Right renal cortex interstitium (tissue), 3 donors: Measurements from ENCODE around the gene SSR3. TPM values are rescaled to one million over a fixed set of nuclear protein-coding genes. Genes with fewer than 3 reads are reported as not detected.
A peak's percentile ranks its signal among the peaks of the same experiment; 100 is the strongest.

Experiments used
- DNase-seq, 3 donors: peaks; one replicate each; pipeline ENCODE4 v3.0.0-alpha.2; 2013; ENCODE audit warnings: low read depth in 3 of 3, low spot score in 2 of 3
- polyA plus RNA-seq, 3 donors: library from polyadenylated mRNA; unstranded; fragments of 120-200 nt; gene quantifications; one replicate each; pipeline ENCODE4 v1.2.1, GENCODE V29; 2013; ENCODE audit not compliant: insufficient read length in 3 of 3

The SSR3 gene
- polyA plus RNA-seq, 3 donors, result 160 to 171 (median 160) TPM

DNA sequence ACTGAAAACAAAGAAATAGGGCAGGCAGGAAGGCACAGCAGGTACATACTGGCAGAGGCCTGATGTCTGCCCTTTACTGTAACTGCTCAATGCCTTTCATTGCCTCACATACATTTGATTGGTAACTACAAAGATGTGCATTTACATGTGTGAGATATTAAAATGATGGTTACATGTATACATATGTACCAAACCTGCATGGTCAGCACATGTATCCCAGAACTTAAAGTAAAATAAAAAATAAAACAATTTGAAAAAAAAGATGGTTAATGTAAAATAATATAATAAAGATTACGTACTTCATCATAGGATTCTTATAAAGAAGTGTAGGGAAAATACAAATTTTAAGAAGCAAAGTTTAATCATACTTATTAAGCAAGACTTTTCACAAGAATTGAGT is 15.1 kb downstream of the SSR3 start:
- no peak for DNase-seq

DNA sequence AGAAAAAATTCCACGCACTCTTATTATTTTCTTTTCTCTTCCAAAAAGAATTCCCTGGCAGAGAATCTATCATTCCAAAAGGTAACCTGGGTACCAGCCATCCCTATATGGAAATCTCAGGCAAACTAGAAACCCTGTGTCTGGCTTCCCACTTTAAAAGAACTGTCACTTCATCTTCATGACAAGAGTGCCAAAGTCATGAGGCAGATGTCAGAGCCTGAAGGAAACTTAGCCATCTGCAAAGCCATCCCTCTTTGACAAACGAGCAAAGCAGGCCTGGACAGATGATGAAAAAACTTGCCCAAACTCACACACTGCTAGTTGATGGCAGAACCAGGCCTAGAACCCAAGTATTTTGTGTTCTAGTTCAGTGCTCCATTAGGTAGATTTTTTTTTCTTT is 15.9 kb downstream of the SSR3 start:
- no peak for DNase-seq

DNA sequence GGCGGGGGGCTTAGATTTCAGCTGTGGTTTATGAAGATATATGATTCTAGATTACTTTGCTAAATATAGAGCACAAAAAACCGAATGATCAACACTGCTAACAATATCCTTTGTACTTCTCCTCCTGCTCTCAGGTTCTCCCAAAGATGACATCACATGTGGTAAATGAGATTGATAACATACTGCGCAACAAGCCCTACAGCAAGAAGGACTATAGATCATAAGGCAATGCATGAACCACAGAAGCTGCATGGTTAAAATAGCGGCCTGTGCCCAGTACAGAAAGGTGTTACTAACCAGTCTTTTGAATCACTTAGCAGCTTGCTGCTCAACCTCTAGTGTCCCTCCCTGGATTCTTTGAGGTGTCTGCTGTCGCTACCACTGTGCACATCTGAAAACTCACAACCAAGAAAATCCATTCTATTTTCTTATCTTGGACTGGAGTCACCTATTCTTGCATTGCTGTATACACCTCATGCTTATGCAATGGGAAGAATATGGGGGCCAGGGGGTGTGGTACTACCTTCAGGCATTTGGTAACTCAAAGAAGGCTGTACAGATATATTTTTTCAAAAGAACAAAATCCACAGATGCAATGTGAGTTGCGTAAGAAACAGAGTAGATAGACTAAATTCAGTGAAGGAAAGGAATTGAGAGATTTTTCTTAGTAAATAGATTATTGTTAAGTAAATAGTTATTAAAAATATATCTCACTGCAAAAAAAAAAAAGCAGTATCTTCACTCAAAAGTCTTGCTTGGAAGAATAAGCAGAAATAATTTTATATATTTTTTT is 18.2 kb downstream of the SSR3 start:
- DNase-seq, result no peak

DNA sequence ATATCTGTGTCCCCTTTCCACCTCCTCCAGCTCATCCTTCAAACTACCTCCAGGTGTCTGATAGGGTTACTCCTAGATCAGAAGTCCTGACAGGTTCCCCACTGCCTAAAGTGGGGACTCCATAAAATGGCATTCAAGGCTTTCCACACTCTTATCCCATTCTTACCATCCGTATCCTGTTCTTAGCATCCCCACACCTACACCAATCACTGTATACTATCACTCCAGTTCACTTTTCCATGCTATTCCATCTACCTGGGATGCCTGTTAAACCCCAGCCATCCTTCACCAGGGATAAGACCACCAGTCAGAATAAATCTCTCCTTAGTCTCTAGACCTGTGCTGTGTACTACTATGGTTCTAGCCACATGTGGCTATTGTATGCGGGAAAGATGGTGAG is 19.1 kb downstream of the SSR3 start:
- no peak for DNase-seq

DNA sequence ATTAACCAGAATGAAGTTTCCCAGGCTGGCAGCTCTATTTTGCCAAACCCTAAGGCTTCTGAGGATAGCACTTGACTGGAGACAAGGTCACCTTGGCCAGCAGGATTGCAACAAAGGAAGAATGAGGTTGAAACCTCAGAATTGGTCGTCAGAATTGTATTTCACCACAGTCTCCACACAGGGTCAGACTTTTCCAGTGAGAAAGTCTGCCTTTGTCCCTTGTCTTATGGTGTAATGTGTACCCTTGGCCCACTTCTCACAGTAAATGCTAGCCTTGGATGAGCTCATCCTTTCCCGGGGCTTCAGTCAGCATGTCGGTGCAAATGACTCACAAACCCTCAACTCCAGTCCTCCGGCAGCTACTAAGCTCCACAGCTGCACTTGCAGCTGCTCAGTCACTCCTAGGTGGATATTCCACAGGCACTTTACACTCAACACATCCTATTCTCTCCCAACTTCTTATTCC is 19.7 kb downstream of the SSR3 start:
- DNase-seq, result peak in 2 of 3 donors; percentile 27 to 47

DNA sequence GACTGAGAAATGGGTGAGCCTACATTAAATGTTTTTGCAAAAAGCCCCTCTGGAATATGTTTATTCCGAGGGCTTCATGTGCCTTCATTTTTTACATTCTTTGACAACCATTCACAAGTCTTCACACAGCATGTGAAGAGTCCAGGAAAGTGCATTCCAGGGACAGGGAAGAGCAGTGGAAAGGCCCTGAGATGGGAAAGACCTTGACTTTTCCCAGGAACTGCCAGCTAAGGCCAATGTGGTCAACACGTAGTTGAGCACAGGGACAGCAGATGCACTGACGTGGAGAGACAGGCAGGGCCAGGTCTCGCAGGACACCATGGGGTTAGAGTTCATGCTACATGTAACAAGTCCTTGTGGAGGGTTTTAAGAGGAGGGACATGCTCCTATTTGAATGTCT is 21.7 kb downstream of the SSR3 start:
- DNase-seq, result no peak

DNA sequence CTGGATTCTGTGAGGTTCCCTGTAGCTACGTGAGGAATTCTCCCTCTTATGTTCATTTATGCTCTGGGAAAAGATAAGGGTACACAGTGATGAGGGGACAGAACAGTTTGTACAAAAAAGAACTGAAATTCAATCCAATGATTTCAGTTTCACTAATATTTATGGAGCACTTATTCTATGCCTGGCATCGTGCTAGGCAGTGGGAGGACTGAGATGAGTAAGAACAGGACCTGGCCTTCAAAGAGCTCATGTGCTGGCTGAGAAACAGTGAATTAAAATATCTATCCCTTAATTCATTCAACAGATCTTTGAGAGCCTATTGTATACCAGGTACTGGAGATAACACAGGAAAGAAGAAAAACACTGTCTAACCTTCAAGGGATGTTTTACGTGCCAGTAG is 22.2 kb downstream of the SSR3 start:
- no peak for DNase-seq

DNA sequence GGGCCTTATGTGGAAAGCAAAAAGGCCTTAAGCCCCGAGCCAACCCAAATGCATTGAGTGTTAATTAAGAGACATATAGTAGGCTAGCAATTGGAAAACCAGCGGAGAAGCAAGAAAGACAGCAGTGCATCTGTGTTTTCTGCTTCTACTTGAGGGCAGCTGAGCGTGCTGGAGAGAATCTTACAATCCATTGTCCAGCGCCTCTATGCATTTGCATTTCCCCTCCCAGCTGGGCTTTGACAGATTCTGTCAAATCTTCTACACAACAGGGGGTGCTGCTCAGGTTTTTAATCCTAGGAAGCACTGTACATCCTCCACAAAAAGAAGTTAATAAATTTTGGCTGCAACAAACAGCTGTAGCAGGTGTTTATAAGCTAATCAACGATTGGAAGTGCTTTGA is 23.9 kb downstream of the SSR3 start:
- DNase-seq, result no peak

DNA sequence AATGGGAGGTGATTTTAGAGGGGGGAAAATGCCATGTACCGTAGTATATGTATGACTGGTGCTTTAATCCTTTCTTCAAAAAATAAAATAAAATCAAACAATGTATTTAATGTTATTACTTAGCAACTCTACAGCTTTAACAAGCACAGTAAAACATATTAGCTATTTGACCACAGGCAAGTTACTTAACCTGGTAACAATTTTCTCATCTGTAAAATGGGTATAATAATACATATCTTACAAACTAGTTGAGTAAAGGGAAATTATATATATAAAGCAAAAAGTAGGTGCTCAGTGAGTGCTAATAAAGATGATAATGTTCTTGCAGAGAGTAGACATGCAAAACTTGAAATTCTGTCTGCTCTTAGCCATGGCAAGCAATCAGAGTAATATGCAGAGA is 27.9 kb downstream of the SSR3 start:
- no peak for DNase-seq

DNA sequence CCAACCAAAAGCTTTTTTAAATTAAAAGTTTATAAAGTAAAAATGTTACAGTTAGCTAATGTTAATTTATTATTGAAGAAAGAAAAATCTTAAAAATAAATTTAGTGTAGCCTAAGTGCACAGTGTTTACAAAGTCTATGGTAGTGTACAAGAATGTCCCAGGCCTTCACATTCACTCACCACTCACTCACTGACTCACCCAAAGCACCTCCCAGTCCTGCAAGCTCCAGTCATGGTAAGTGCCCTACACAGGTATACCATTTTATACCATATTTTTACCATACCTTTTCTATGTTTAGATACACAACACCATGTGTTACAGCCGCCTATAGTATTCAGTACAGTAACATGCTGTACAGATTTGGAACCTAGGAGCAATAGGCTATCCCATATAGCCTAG is 29.1 kb downstream of the SSR3 start:
- DNase-seq, result no peak

DNA sequence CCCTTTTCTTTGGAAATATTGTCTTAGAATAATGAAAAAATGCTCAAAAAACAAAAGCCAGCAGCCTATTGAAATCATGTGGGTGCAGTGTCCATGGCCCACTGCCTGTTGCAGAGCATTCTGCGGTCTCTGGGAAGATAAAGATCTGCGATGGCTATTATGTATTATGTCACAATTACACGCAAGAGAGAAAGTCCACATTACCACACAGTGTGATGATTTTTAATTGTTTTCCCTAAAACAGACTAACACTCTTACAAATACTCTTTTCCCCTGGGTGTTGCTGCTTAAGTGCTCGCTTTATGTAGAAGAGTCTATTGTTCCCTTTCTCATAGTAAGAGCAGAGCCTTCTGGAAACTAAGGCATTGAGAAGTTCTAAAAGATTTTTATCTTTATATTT is 32.2 kb downstream of the SSR3 start:
- no peak for DNase-seq

DNA sequence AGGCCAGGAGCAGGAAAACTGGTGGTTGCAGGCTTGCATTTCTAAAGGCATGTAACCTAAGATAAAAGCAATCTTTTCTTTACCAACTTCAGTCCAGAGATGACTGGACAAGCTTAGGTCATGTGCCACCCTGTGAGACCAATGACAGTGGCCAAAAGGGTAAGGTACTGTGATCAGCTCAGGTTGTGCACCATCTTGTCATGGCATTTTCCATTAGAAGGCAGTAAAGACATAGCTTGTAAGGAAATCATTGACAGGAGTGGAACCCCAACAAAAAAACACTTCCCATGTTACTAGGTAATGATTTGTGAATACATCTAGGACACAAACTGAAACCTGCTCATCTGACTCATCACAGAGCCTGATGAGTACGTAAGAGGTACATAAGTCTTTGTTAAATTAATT is 35.2 kb downstream of the SSR3 start:
- no peak for DNase-seq

DNA sequence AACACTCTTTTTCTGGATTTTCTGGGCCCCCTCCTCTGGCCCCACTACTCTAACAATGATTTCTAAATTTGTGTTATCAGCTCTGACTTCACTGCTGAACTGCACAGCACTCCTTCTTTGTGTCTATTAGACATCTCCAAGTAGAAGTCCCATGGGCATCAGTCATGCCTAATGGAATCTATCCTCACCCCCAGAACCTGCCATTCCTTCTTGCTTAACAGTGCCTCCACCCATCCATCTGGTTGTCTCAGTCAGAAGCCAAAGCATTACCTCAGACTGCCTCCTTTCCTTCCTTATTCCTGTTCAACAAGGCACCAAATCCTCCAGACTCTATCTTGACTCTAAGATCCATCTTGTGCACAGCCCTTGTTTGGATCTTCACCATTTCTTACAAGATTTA is 36.2 kb downstream of the SSR3 start:
- no peak for DNase-seq

DNA sequence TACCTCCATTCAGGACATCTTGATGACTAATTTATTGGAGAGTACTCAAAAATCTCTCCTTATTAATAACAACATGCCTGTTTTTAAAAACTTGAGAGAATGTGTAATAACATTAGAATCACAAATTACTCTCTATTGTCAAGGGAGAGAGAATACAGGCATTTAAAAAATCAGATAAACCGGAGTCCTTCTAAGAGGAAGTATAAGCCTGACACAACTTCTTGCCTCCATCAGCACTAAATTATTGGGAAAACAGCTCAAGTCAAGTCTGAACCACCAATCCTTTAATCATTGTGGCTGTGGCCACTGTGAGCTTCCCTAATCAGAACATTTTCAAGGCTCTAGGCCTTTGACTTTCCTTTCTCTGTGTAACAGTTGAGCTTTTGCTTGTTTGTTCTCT is 38.0 kb downstream of the SSR3 start:
- no peak for DNase-seq

DNA sequence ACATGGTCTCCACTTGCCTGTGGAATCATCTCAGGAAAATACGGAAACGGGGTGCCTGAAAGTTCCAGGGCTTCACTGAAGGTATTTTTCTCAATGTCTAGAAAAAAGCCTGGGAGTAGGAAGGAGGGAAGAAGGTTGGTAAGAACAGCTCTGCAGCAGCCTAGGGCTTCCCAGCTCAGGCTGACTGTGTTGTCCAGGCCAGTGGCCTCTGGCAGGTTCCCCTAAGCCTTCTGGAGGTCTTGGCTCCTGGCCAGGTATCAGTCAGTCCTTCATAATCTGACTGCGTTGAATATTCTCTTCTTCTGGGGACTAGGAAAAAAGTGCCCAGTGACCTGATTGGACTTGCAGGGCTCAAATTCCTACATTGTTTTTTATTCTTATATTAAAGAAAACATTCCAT is 38.6 kb downstream of the SSR3 start:
- no peak for DNase-seq

DNA sequence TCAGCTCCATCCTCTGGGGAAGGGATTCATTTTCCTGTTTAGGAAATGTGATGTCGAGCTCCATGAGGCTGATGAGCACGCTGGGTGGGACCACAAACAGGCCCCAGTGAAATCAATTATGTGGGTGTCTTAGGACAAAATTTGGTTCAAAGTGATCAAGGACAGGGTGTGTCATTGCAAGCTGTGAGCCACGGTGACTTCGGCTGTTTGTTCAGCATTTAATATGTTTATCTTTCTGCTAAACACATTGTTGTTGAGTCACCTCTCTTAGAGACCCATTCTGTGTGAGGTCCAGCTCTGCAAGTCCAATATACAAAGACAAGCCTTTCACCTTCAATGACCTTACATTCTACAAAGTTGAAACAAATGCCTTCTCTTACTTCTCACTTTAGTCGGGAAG is 41.3 kb downstream of the SSR3 start:
- no peak for DNase-seq

DNA sequence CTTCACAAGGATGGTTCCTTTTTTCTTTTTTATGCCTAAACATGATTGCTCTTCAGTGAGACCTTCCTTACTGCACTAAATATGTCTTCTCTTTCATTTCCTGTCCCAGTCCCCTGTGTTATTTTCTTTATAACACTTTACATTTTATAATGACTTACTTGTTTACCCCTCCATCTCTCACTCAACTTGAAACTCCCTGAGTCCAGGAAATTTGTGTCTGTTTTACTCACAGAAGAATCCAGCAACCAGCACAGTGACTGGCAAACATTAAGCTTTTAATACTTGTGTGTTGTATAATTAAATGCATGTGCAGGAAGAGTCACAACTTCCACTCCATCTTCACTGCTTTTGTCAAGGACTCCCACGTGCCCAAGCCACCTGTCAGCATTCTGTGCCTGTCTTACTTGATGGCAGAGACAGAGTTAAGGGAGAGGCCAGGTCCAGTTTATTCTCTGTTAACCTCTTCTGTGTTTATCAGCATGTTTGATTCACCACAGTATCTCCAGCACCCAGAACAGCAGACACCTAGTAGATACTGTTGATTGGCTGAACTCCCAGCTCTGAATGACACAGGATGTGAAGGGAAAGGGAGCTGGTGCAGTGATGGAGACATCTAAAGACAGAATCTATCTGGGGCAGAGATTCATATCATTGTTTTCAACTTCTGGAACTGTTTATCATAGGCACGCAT is 42.8 kb downstream of the SSR3 start:
- DNase-seq, result no peak

DNA sequence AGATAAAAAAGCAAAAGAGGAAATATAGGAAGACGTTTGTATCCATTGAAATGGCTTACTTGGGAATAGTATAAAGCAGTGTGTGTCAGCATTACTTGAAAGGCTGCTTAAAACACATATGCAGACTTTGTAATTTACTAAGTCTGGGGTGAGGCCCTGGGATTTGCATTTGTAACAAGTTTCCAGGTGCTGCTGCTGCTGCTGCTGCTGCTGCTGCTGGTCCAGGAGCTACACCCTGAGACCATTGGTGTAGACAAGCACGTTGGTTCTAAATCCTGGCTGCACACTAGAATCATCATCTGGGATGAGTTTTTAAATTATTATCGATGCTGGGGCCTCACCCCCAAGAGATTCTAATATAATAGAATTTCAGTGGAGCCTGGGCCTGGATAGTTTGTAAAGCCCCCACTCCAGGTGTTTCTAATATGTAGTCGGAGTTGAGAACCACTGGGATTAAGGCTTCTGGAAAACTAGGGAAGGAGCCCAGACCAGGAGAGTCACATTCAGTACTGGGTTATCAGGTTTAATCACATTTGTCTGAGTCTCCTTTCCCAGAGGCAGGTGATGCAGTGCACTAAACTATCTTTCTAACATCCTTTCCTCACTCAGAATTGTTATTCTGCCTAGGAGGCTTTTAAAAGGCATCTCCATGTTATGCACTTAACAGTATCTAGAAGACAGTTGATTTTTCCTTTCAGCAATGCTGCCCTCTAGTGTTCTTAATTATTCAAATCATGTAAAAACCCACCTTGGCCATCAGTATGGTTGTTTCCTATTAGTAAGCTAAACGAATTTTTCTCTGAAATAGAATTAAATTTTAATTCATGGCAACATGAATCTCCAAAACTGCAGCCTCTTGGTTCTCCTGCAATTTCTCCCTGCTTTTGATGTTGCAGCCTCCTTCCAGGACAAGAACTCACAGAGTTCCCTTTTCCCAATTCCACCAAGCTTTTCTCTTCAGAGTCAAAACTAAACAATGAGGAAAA is 45.4 kb downstream of the SSR3 start:
- DNase-seq, result peak; percentile 34 to 45 (median 35)

DNA sequence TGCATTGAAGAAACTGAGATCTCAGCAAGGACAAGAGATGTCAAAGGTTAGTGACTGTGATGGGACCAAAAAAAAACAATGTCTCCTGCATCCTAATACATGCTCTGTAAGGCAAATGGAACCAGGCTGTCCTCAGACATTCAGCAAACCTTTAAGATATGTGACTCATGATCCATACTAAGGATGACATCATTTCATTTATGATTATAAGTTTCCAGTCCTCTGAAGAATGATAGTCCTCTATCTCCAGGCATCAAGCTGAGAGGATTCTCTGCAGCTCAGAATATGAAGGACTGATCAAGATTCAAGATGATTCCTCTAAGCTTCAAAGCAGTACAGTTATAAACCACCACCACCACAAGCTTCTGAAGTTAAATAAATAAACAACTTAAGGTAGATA is 47.6 kb downstream of the SSR3 start:
- no peak for DNase-seq

DNA sequence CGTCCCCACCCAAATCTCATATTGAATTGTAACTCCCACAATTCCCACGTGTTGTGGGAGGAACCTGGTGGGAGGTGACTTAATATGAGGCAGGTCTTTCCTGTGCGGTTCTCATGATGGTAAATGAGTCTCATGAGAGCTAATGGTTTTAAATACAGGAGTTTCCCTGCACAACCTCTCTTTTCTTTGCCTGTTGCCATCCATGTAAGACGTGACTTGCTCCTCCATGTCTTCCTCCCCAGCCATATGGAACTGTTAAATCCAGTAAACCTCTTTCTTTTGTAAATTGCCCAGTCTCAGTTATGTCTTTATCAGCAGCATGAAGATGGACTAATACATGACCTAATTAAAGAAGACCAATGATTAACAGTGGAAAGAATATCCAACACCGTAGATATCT is 56.6 kb downstream of the SSR3 start:
- no peak for DNase-seq

DNA sequence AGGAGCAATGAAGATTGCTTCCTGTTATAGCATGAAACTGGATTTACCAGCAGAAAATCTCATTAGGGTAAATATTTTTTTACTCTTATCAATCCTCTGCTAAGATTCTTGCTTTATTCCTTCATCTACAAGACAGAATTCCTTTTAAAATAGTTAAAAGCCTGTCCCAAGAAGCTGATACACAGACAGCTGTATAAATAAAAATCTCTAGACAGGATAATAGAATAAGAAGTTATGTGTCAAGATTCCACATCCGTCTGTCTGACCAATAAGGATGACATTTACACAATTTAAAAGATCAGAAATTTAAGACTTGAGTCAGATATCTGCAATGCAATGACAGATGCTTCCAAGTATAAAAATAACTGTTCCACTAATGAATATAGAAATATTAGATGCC is 57.6 kb downstream of the SSR3 start:
- DNase-seq, result no peak
